Calu3 (cell line): Measurements from ENCODE around the gene GON7. TPM values are rescaled to one million over a fixed set of nuclear protein-coding genes. Genes with fewer than 3 reads are reported as not detected.

Experiments used
- BruUV-seq: library from RNA; stranded (reverse); fragments of 400-500 nt; replicated peaks from 2 replicates; lab custom pipeline; 2021; lab: Mats Ljungman, UMichigan
- CTCF ChIA-PET: fragments of 300-600 bp; sonication (Branson Sonifier 250); formaldehyde crosslinking; loops from one replicate; lab custom pipeline; 2022; ENCODE audit warnings: antibody characterized with exemption; lab: Charles Lee
- DNase-seq: peaks from one replicate; pipeline ENCODE4 v3.0.0; 2022
- H3K27ac Mint-ChIP-seq: one replicate; pipeline ENCODE4 v1.8.0; 2022; ENCODE audit warnings: mixed read lengths; ENCODE audit not compliant: unreplicated experiment
- H3K27me3 Mint-ChIP-seq: one replicate; pipeline ENCODE4 v1.8.0; 2022; ENCODE audit warnings: mixed read lengths; ENCODE audit not compliant: unreplicated experiment
- H3K36me3 Mint-ChIP-seq: one replicate; pipeline ENCODE4 v1.8.0; 2022; ENCODE audit warnings: mild to moderate bottlenecking, moderate library complexity, mixed read lengths; ENCODE audit not compliant: insufficient read depth, unreplicated experiment
- H3K4me1 Mint-ChIP-seq: one replicate; pipeline ENCODE4 v1.8.0; 2022; ENCODE audit warnings: mild to moderate bottlenecking, low read depth, mixed read lengths; ENCODE audit not compliant: unreplicated experiment
- H3K4me3 Mint-ChIP-seq: one replicate; pipeline ENCODE4 v1.8.0; 2022; ENCODE audit warnings: mild to moderate bottlenecking, low read depth, moderate library complexity, mixed read lengths; ENCODE audit not compliant: unreplicated experiment
- H3K9me3 Mint-ChIP-seq: one replicate; pipeline ENCODE4 v1.8.0; 2022; ENCODE audit warnings: low read depth, mixed read lengths; ENCODE audit not compliant: unreplicated experiment
- intact Hi-C: fragments of 100-400 bp; cut with micrococcal nuclease; formaldehyde crosslinking; loops from one replicate; pipeline ENCODE4 v1.10.0; 2022; ENCODE audit not compliant: unreplicated experiment
- total RNA-seq: library from RNA; stranded (reverse); gene quantifications from 2 replicates; pipeline ENCODE4 v1.2.3, GENCODE V29; 2022
- TF ChIP-seq, protein P1 (sequence below): fragments of 200-600 bp; IDR thresholded peaks from one replicate; pipeline ENCODE4 v1.8.0; 2022; ENCODE audit warnings: antibody characterized with exemption; ENCODE audit not compliant: unreplicated experiment

Gene GON7
- total RNA-seq, 1 experiment from 2014 or later = 13.3 TPM

DNA sequence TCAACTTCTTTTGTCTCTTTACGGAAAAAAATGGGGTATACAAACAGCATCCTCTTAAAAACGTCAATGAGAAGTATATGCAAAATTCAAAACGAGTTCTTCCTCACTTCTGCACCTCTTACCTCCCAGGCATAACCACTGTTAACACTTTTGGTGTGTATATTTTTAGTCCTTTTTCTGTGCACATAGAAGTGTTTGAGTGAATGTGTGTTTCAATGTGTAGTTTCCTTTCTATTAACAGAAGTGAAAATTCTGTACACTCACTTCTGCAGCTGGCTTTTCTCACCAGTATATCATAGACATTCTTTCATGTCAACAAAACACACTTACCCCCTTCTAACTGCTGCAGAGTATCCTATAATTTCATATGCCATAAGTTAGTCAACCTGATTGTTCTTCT lies 5.6 kb upstream of the GON7 start:
- Mint-ChIP-seq H3K27me3 (no peaks in the 10 kb centered on the region), H3K4me1 (peaks cover 8% of the 10 kb centered on the region), H3K36me3 (peaks cover 13% of the 10 kb centered on the region), H3K27ac (no peak overlapping the region), H3K9me3 (no peaks in the 10 kb centered on the region), H3K4me3 (no peak overlapping the region)
- no peak for DNase-seq
- intact Hi-C loops = no loop called here
- no TSS peak for BruUV-seq
- TF ChIP-seq, protein P1, sequence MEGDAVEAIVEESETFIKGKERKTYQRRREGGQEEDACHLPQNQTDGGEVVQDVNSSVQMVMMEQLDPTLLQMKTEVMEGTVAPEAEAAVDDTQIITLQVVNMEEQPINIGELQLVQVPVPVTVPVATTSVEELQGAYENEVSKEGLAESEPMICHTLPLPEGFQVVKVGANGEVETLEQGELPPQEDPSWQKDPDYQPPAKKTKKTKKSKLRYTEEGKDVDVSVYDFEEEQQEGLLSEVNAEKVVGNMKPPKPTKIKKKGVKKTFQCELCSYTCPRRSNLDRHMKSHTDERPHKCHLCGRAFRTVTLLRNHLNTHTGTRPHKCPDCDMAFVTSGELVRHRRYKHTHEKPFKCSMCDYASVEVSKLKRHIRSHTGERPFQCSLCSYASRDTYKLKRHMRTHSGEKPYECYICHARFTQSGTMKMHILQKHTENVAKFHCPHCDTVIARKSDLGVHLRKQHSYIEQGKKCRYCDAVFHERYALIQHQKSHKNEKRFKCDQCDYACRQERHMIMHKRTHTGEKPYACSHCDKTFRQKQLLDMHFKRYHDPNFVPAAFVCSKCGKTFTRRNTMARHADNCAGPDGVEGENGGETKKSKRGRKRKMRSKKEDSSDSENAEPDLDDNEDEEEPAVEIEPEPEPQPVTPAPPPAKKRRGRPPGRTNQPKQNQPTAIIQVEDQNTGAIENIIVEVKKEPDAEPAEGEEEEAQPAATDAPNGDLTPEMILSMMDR = no peak
- CTCF ChIA-PET = no interaction called here

DNA sequence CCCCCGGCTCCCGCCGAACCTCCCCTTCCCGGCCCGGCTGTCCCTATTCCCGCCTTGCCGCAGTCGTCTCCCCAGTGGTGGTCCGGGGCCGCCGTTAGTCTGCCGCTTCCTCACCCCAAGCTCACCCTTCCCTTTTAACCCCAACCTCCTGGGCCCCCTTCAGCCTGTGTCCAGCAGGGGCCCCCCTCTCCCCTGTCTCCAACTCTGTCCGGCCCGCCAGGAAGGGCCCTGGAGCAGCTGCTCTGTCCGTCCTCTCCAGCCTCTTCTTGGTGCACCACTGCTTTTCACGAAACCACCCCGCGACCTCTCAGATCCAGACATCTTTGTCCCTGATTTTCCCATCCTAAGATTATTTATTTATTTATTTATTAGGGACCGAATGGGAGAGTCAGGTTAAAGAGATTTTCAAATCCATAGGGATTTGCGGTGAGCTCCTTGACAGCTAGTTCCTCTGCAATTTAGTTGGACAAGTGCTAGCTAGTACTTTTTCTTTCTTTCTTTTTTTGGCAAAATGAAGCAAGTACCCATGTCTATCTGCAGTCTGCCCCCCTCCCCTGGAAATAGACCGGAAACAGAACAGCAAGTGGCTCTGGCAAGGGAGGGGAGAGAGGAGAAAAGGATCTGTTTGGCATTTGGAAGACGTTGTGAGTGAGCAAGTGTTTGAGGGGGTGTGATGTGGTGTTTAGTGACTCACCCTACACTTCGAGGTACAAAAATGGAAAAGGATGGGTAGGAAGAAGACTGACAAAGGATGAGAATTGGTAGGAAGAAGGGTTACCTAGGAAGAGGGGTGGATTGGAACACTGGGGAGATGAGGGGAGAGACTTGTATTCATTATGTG lies 823 bp upstream of the GON7 start:
- CTCF ChIA-PET = interaction anchor here (0.5 to 2.2 kb wide), 11 partner anchors 11 to 413 kb away, joined by 3 to 11 read pairs (median 4); partner anchors contain the start of genes GOLGA5, LYSET and MOAP1
- H3K27me3 Mint-ChIP-seq = no peaks in the 10 kb centered on the region
- peaks cover 32% of the 10 kb centered on the region for H3K36me3 Mint-ChIP-seq
- TF ChIP-seq, protein P1 = peak; percentile 38
- H3K4me1 Mint-ChIP-seq = peaks cover 8% of the 10 kb centered on the region
- DNase-seq = peak; percentile 69
- peak overlapping the region; percentile 95 for H3K4me3 Mint-ChIP-seq
- H3K27ac Mint-ChIP-seq = peak overlapping the region; percentile 90
- no peaks in the 10 kb centered on the region for H3K9me3 Mint-ChIP-seq
- TSS peak; percentile 48 for BruUV-seq
- intact Hi-C loops = loop anchor here (5.0 kb wide), 2 partner anchors 95 to 335 kb away; no protein-coding TSS in a partner anchor

DNA sequence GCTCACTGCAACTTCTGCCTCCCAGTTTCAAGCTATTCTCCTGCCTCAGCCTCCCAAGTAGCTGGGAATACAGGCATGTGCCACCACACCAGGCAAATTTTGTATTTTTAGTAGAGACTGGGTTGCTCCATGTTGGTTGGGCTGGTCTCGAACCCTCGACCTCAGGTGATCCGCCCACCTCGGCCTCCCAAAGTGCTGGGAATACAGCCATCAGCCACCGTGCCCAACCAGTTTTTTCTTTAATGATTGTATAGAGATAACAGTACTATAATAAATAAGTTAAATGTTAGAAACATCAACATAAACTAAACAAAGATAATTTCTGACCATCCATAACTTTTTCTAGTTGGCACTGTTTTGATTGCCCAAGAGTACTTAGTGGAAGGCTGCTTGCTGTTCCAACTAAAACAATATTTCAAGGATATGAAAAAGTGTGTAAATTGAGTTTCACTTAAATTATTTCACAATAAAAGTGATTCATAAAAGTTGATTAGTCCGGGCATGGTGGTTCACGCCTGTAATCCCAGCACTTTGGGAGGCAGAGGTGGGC lies 5.6 kb downstream of the GON7 start:
- CTCF ChIA-PET = no interaction called here
- intact Hi-C loops = no loop called here
- Mint-ChIP-seq H3K9me3 (no peaks in the 10 kb centered on the region), H3K27ac (no peak overlapping the region), H3K36me3 (peaks cover 12% of the 10 kb centered on the region), H3K4me3 (no peak overlapping the region), H3K4me1 (no peaks in the 10 kb centered on the region), H3K27me3 (no peaks in the 10 kb centered on the region)
- BruUV-seq = no TSS peak
- TF ChIP-seq, protein P1 = no peak
- DNase-seq = no peak

DNA sequence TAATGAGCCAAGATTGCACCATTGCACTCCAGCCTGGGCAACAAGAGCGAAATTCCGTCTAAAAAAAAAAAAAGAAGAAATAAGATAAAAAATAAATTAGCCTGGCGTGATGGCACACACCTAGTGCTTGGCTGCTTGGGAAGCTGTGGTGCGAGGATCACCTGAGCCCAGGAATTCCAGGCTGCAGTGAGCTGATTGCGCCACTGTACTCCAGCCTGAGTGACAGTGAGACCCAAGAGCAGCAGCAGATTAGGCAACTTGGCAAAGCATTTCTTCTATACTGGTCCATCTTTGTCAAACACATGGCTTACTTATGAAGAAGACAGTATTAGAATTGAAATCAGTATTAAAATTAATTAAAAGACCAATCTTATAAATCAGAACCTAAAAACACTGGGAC lies 6.3 kb downstream of the GON7 start:
- peaks cover 5% of the 10 kb centered on the region for H3K36me3 Mint-ChIP-seq
- no peaks in the 10 kb centered on the region for H3K27me3 Mint-ChIP-seq
- no peak for DNase-seq
- H3K9me3 Mint-ChIP-seq = no peaks in the 10 kb centered on the region
- no TSS peak for BruUV-seq
- intact Hi-C loops = no loop called here
- CTCF ChIA-PET = no interaction called here
- no peak overlapping the region for H3K27ac Mint-ChIP-seq
- H3K4me1 Mint-ChIP-seq = no peaks in the 10 kb centered on the region
- TF ChIP-seq, protein P1 = no peak
- H3K4me3 Mint-ChIP-seq = no peak overlapping the region
